Measurements from ENCODE around the gene KLF6.
A peak's percentile ranks its signal among the peaks of the same experiment; 100 is the strongest.

KLF6 gene

DNA sequence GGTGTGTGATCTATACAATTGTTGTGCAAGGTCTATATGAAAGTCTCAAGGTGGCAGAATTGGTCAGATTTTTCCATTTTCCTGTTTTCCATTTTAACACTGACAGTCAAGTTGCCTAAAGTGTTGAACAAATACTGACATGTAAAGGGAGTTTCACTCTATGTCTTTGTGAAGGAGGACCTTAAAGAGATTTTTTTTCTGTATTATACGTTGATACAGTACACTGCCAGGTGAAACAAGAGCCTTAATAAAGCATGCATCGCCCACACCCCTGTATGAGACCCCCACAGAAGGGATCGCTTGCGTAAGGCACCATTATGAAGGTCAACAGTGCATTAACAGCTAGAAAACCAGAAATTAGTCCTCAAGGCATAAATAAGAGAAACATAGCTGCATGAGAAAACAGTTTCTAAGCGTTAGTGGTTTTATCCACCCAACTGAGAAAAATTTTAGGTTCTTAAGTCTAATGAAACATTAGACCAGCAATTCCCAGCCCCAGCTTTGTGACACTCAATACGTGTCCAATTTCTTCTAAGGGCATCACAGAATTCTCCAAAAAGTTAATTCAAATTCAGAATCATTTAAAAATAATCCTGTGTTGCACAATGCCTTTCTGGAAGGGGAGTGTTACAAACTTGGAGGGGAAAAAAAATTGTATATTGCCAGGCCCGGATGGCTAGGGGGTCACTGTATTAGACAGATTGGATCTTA, 6.9 kb downstream of the KLF6 start:
- TF ChIP-seq CTCF (IDR thresholded peaks at IDR 0.05; ENCODE audit: low read depth, low read length, missing control alignments), result no peak
- in situ Hi-C loops (cut with HindIII; ENCODE audit: low sequenced_read_pairs), result loop anchor here (25.0 kb wide), 1 partner anchor 984 kb away; no protein-coding TSS in a partner anchor
- no peak overlapping the region for H3K4me3 ChIP-seq (ENCODE audit: low read depth, low read length)
- no peak for DNase-seq (ENCODE audit: low read depth)

GRCh38 chr10:3776796-3777571, 8.0 kb downstream of the KLF6 start:
- H3K4me3 ChIP-seq (ENCODE audit: low read depth, low read length), result no peak overlapping the region
- in situ Hi-C loops (cut with HindIII; ENCODE audit: low sequenced_read_pairs), result loop anchor here (25.0 kb wide), 1 partner anchor 985 kb away; no protein-coding TSS in a partner anchor
- DNase-seq (ENCODE audit: low read depth), result peak; percentile 78
- no peak for TF ChIP-seq CTCF (IDR thresholded peaks at IDR 0.05; ENCODE audit: low read depth, low read length, missing control alignments)

DNA sequence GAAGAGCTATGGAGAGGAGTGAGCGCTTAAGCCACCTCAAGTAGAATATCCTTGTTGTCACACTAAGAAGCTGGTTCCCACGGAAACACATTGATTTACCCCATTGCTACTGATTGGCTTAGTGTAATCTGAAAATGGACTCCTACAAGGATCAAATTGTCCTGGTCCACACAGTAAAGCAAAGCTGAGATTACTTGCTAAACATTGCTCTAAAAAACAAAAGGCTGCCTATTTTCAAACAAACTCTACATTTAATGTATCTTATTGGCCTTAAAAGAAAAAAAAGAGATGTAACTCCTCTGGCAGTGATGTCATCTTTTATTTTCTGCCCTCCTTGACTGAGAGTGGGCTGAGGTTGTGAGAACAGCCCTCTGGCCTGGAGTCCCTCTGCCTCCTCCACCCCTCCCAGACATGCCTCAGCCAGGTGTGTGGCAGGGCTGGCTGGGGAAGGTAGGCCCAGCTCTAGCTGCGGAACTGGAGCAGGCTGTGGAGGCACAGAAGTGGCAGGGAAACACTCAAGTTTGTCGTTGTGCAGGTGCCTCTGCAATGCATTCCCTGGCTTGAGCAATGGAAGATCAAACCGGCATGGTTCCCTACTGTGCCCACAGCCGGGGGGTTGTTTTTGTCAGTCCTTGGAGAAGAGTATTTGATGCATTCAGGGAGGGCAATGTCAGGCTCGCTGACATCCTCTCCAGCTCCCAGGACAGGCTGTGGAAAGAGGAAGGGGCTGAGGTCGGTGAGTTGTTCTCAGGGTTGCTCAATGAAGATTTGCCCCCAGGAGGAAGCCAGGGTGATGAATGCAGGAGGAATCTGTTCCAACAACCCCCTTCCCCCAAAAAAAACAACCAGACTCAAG, 9.1 kb downstream of the KLF6 start:
- in situ Hi-C loops (cut with HindIII; ENCODE audit: low sequenced_read_pairs), result loop anchor here (25.0 kb wide), 1 partner anchor 986 kb away; no protein-coding TSS in a partner anchor
- TF ChIP-seq CTCF (IDR thresholded peaks at IDR 0.05; ENCODE audit: low read depth, low read length, missing control alignments), result no peak
- DNase-seq (ENCODE audit: low read depth), result no peak
- H3K4me3 ChIP-seq (ENCODE audit: low read depth, low read length), result no peak overlapping the region

GRCh38 chr10:3774814-3775695, 10.0 kb downstream of the KLF6 start:
- no peak overlapping the region for H3K4me3 ChIP-seq (ENCODE audit: low read depth, low read length)
- no peak for TF ChIP-seq CTCF (IDR thresholded peaks at IDR 0.05; ENCODE audit: low read depth, low read length, missing control alignments)
- in situ Hi-C loops (cut with HindIII; ENCODE audit: low sequenced_read_pairs), result loop anchor here (25.0 kb wide), 1 partner anchor 987 kb away; no protein-coding TSS in a partner anchor
- DNase-seq (ENCODE audit: low read depth), result peak; percentile 74

DNA sequence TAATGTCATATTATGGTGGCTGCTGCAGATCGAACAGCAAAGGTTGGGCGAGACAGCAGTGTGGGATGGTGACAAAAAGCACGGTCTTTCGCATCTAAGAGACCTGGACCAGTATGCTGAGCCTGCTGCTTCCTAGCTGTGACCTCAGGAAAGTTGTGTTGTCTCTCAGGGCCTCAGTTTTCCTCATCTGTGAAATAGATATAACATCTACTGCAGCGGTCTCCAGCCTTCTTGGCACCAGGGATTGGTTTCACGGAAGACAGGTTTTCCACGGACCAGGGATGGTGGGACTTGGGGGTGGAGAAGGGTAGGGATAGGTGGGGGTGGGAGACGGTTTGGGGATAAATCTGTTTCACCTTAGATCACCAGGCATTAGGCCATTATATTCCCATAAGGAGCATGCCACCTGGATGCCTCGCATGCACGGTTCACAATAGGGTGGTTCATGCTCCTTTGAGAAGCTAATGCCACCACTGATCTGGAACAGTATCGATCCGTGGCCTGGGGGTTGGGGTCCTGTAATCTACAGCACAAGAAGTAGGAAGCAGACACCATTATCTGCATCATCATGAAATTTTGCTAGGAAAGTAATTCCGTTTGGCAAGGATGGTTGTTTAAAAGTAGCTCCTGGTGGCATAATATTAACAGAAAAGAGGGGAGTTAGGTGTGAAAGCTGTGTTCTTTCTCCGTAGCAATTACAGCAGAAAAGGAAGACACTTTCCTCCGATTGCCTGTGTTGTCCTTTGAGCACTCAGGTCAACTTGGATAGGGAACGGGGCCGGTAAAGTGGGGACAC, 10.8 kb downstream of the KLF6 start:
- no peak for TF ChIP-seq CTCF (IDR thresholded peaks at IDR 0.05; ENCODE audit: low read depth, low read length, missing control alignments)
- no peak for DNase-seq (ENCODE audit: low read depth)
- in situ Hi-C loops (cut with HindIII; ENCODE audit: low sequenced_read_pairs), result no loop called here
- H3K4me3 ChIP-seq (ENCODE audit: low read depth, low read length), result no peak overlapping the region

Measured in astrocyte of the cerebellum (primary cell).